Cardiac muscle cell (in vitro differentiated cells and primary cell): ENCODE data around the gene KIF6. TPM values are rescaled to one million over a fixed set of nuclear protein-coding genes. Genes with fewer than 3 reads are reported as not detected.
"Not testable (repeated sequence)": the region's sequence is repeated elsewhere in the genome, so short reads cannot be mapped to it uniquely, and the experiment has no call there.

Source experiments
- DNase-seq, 2 donors: peaks; one replicate each; pipeline versions ENCODE4 v3.0.0 to v3.0.0-alpha.2; 2010 to 2017; ENCODE audit warnings: low read depth in 1 of 2, low spot score in 1 of 2
- H3K27ac ChIP-seq: fragments of 200-600 bp; sonication (generic); 2 replicates; pipeline ENCODE4 v1.5.1; 2016
- H3K27me3 ChIP-seq: fragments of 200-600 bp; sonication (generic); 2 replicates; pipeline ENCODE4 v1.6.0; 2016; ENCODE audit warnings: control low read depth
- H3K36me3 ChIP-seq: fragments of 200-600 bp; sonication (generic); 2 replicates; pipeline ENCODE4 v1.5.1; 2016; ENCODE audit warnings: control low read depth
- H3K4me1 ChIP-seq: fragments of 200-600 bp; sonication (generic); 2 replicates; pipeline ENCODE4 v1.8.1; 2017; ENCODE audit warnings: low read depth, mild to moderate bottlenecking, mixed run types
- H3K4me3 ChIP-seq: fragments of 200-600 bp; sonication (generic); 2 replicates; pipeline ENCODE4 v1.5.1; 2016; ENCODE audit warnings: mild to moderate bottlenecking
- H3K9me3 ChIP-seq: fragments of 200-600 bp; sonication (generic); 2 replicates; pipeline ENCODE4 v1.5.1; 2017; ENCODE audit warnings: low read depth, mild to moderate bottlenecking, control low read depth
- polyA plus RNA-seq: library from polyadenylated mRNA; unstranded; fragments of >200 nt; fragmentation: Nextera tagmentation; extraction: Ambion mirVana; gene quantifications from 2 replicates; pipeline ENCODE4 v1.2.1, GENCODE V29; 2016
- total RNA-seq: library from RNA; depleted of rRNA; stranded (reverse); fragments of >200 nt; gene quantifications from 2 replicates; pipeline ENCODE4 v1.2.3, GENCODE V29; 2016
- TF ChIP-seq, protein P1 (sequence below): IDR thresholded peaks from 2 replicates; pipeline ENCODE4 v1.5.1; 2012; ENCODE audit warnings: low read depth, mild to moderate bottlenecking, low read length

The KIF6 gene
- total and polyA plus RNA-seq, 2 experiments from 2014 or later: 0.69 to 1.7 TPM

DNA sequence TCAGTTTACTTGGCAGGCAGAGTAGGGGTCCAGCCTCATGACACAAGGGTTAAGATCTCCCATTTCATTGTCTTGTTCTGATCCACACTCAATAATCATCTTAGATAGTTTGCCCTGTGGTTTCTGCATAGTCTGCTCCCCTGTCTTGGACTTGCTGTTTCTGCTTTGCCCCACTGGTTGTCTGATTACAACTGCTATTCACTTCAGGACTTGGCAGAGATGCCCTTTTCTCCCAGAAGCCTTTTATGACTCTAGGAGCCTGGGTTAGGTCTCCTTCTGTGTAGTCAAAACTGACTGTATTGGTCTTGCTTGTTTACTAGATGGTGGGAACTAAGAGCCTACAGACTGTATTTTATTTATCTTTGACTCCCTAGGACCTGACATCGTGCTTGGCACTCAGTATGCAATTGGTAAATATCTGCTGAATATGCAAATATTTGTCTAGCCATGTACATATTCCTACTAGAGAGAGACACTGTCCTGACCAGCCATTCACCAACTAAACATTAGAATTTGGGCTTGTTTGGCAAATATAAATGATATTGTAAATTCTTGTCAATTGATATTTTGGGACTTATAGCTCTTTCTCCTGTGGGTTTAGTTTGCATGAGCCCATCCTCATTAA lies 236.8 kb downstream of the KIF6 start:
- Histone ChIP-seq H3K4me1 (peaks cover 1% of the 10 kb centered on the region), H3K36me3 (no peaks in the 10 kb centered on the region), H3K27ac (no peak overlapping the region), H3K4me3 (no peak overlapping the region), H3K27me3 (no peaks in the 10 kb centered on the region), H3K9me3 (no peaks in the 10 kb centered on the region)
- DNase-seq: no peak
- TF ChIP-seq, protein P1, sequence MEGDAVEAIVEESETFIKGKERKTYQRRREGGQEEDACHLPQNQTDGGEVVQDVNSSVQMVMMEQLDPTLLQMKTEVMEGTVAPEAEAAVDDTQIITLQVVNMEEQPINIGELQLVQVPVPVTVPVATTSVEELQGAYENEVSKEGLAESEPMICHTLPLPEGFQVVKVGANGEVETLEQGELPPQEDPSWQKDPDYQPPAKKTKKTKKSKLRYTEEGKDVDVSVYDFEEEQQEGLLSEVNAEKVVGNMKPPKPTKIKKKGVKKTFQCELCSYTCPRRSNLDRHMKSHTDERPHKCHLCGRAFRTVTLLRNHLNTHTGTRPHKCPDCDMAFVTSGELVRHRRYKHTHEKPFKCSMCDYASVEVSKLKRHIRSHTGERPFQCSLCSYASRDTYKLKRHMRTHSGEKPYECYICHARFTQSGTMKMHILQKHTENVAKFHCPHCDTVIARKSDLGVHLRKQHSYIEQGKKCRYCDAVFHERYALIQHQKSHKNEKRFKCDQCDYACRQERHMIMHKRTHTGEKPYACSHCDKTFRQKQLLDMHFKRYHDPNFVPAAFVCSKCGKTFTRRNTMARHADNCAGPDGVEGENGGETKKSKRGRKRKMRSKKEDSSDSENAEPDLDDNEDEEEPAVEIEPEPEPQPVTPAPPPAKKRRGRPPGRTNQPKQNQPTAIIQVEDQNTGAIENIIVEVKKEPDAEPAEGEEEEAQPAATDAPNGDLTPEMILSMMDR: no peak

DNA sequence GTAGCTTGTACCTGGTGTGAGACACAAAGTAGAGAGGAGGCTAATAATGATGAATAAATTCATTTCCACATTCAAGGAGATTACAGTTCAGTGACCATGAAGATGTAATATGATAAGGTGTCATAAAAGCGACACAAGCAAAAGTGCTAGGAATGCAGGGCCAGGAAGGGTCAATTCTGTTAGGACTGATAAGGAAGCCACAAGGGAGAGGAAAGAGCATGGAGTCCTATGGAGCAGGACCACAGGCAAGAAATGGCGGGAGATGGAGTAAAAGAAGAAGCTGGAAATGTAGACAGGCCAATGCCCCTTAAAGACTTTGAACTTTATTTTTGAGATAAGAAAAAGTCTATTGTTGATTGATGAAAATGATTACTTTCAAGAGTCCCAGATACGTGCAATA lies 240.9 kb downstream of the KIF6 start:
- TF ChIP-seq, protein P1: no peak
- Histone ChIP-seq H3K36me3 (no peaks in the 10 kb centered on the region), H3K27me3 (no peaks in the 10 kb centered on the region), H3K4me3 (no peak overlapping the region), H3K9me3 (no peaks in the 10 kb centered on the region), H3K4me1 (no peaks in the 10 kb centered on the region), H3K27ac (no peak overlapping the region)
- no peak for DNase-seq

DNA sequence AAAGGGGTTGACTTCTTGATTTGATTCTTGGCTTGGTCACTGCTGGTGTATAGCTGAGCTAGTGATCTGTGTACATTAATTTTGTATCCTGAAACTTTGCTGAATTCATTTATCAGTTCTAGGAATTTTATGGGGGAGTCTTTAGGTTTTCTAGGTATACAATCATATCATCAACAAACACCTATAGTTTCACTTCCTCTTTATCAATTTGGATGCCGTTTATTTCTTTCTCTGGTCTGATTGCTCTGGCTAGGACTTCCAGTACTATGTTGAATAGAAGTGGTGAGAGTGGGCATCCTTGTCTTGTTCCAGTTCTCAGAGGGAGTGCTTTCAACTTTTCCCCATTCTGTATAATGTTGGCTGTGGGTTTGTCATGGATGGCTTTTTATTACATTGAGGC lies 245.4 kb downstream of the KIF6 start:
- not testable (repeated sequence) for H3K4me1 ChIP-seq, H3K27me3 ChIP-seq, H3K9me3 ChIP-seq, H3K36me3 ChIP-seq, H3K27ac ChIP-seq, H3K4me3 ChIP-seq, DNase-seq

DNA sequence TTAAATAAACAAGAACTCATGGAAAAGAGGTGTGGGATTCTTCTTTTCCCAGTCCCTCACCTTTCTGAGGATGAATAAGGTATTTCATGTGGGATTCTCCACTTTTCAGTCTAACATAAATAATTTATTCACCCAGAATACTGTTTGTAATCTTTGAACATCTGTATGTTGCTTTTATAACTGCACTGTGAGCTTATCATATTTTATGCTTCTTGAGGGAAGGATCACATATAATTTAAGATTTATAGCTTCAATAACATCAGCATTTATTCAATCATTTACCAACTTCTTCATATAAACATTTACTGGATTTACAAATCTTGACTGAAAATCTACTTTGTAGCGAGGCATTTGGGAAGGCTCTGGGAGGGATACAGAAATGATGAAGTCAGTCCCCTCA lies 248.5 kb downstream of the KIF6 start:
- Histone ChIP-seq H3K36me3 (no peaks in the 10 kb centered on the region), H3K27ac (no peak overlapping the region), H3K27me3 (no peaks in the 10 kb centered on the region)

DNA sequence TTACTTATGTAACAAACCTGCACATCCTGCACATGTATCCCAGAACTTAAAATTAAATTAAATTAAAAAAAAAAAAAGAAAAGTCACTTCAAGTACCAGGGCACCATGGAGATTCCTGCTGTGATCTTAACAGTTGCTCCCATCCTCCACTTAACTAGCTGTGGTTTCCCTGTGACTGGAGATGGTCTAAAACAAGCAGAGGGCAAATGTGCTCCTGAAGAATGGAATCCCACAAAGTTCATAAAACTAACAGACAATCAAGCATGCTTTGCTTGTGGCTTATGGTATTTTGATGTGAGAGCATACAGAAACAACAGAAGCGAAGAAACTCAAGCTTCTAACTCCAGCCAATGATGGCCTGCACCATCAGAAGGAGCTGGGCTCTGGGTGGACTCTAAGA lies 249.1 kb downstream of the KIF6 start:
- Histone ChIP-seq H3K4me1 (peaks cover 11% of the 10 kb centered on the region), H3K27me3 (no peaks in the 10 kb centered on the region), H3K27ac (no peak overlapping the region), H3K4me3 (no peak overlapping the region), H3K36me3 (no peaks in the 10 kb centered on the region), H3K9me3 (no peaks in the 10 kb centered on the region)
- no peak for DNase-seq
- TF ChIP-seq, protein P1: no peak

More for the DNA sequence above, 248.5 kb downstream of the KIF6 start:
- Histone ChIP-seq H3K4me3 (no peak overlapping the region), H3K4me1 (peaks cover 8% of the 10 kb centered on the region), H3K9me3 (no peaks in the 10 kb centered on the region)
- TF ChIP-seq, protein P1: no peak
- no peak for DNase-seq

DNA sequence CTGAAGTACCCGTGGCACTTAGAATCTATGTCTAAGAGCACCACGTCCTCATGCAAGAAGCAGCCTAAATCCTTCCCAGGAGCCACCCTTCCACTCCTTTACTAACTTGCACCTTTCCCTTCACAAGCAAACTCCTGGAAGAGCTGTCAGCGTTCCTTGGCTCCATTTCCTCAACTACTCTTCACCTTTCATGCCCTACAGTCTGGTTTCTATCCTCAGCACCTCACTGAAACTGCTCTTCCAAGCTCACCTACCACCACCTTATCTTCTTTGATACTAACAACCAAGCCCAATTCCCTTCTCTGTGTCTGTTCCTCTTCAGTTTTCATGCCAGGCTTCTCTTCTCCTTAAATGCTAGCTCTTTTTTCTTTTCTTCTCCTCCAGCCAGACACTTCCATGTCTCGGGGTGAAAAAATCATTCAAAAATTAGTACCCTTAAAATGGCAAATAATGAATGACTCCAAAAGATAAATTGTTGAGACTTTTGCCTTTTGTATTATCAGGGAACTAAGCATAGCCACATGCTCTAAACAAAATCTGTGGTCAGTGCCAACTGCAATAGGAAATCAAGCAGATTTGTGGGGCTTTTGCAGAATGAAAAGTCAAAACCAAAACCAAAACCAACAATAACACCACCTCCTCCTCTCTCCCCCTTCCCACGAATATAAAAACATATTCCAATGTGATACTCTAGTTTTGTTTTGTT lies 253.1 kb downstream of the KIF6 start:
- H3K27me3 ChIP-seq: no peaks in the 10 kb centered on the region
- no peaks in the 10 kb centered on the region for H3K36me3 ChIP-seq
- H3K27ac ChIP-seq: peak overlapping the region; percentile 37
- no peaks in the 10 kb centered on the region for H3K9me3 ChIP-seq
- peaks cover 25% of the 10 kb centered on the region for H3K4me1 ChIP-seq
- peak in 1 of 2 donors; percentile 21 for DNase-seq
- TF ChIP-seq, protein P1: no peak
- no peak overlapping the region for H3K4me3 ChIP-seq
